Urothelium cell line (cell line): ENCODE results near the gene EOLA1.
"Not testable (repeated sequence)": the region's sequence is repeated elsewhere in the genome, so short reads cannot be mapped to it uniquely, and the experiment has no call there.

Experiments used
- DNase-seq: peaks from one replicate; pipeline ENCODE4 v3.0.0; 2011; ENCODE audit warnings: low spot score, mixed read lengths
- FAIRE-seq: peaks from 2 replicates; lab custom pipeline; 2011; peaks lifted over from hg19 to GRCh38; lab: Jason Lieb, UNC

EOLA1 gene

DNA sequence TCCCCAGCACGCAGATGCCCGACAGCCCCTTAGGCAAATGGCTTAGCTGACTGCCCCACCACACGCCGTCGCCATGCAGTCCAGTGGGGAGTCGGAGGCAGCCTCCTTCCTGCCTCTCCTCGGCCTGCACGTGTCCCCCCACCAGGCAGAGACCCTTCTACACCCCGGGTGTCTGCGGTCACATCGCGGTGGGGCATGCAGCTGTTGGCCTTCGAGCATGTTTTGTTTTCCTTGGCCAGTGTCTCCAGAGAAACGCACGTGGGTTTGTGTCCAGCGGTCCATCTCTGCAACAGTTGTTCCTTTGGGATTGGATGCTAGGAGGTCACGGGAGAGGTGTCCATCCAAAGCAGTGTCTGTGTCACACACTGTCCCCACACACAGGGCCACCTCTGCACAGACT, 54.4 kb downstream of the EOLA1 start, which contains the start of gene HSFX2:
Gene HSFX2 (minus strand): TSS at position 101 of the 400 bp plus-strand sequence. CDS start 614 bp downstream, outside the sequence.
- not testable (repeated sequence) for FAIRE-seq, DNase-seq

DNA sequence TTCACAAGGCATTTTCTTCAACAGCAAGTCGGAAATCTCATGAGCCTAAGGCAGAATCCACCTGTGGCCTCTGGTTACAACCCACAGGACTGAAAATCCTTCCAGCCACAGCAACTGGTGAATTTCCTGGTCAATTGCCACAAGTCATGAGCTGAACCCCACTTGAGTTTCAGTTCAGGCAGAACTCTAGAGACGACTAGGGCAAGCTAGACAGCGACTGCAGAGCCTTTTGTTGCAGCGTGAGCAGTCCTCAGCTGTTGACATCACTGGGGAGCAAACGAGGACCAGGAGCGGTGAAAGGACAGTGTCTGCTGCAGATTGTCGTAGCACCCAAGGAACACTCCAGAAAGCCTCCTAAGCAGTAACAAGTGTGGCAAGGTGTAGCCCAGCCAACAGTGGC, 55.1 kb downstream of the EOLA1 start:
- not testable (repeated sequence) for DNase-seq, FAIRE-seq
